Endothelial cell of umbilical vein (primary cell): ENCODE data around the gene SLC25A21. TPM values are rescaled to one million over a fixed set of nuclear protein-coding genes. Genes with fewer than 3 reads are reported as not detected.

Source experiments
- BruUV-seq: library from RNA; stranded (reverse); fragments of 400-500 nt; replicated peaks from 2 replicates; lab custom pipeline; 2021; lab: Mats Ljungman, UMichigan
- CTCF ChIA-PET: fragments of 300-600, 350-600 bp; sonication (Branson Sonifier 250); formaldehyde crosslinking; loops from one replicate; lab custom pipeline; 2021; ENCODE audit warnings: antibody characterized with exemption, inconsistent platforms; lab: Charles Lee
- POLR2A ChIA-PET: fragments of 300-600, 350-600 bp; sonication (Branson Sonifier 250); formaldehyde crosslinking; loops from one replicate; lab custom pipeline; 2021; ENCODE audit warnings: antibody characterized with exemption, inconsistent platforms; lab: Charles Lee
- DNase-seq: peaks from one replicate; pipeline ENCODE4 v3.0.0-alpha.2; 2011; ENCODE audit warnings: low read depth, low spot score
- FAIRE-seq: peaks from 2 replicates; lab custom pipeline; 2011; peaks lifted over from hg19 to GRCh38; lab: Jason Lieb, UNC
- H2AFZ ChIP-seq: 2 replicates; pipeline ENCODE4 v1.6.0; 2012; ENCODE audit warnings: low read depth, low read length, control low read depth, inconsistent platforms
- H3K27ac ChIP-seq: 2 replicates; pipeline ENCODE4 v1.5.1; 2011; ENCODE audit warnings: low read depth, mild to moderate bottlenecking, control low read depth, low read length, moderate library complexity; ENCODE audit not compliant: insufficient read depth
- H3K27me3 ChIP-seq, 2 experiments: 2 replicates each; pipeline versions ENCODE4 v1.6.0 to v1.6.1; 2011; ENCODE audit warnings: low read length in 2 of 2, mixed read lengths in 1 of 2; ENCODE audit not compliant: control insufficient read depth in 2 of 2, insufficient read depth in 2 of 2
- H3K36me3 ChIP-seq, 2 experiments: 2 replicates in 1 of 2; 3 replicates in 1 of 2; pipeline ENCODE4 v1.5.1; 2011; ENCODE audit warnings: low read length in 2 of 2, mild to moderate bottlenecking in 1 of 2, moderate library complexity in 1 of 2; ENCODE audit not compliant: control insufficient read depth in 2 of 2, insufficient read depth in 2 of 2; ENCODE audit errors: extremely low read depth in 1 of 2
- H3K4me1 ChIP-seq: 3 replicates; pipeline ENCODE4 v1.5.1; 2011; ENCODE audit warnings: mild to moderate bottlenecking, low read length; ENCODE audit not compliant: control insufficient read depth, insufficient read depth; ENCODE audit errors: extremely low read depth
- H3K4me2 ChIP-seq: 2 replicates; pipeline ENCODE4 v1.6.1; 2011; ENCODE audit warnings: low read length, control low read depth, mixed read lengths; ENCODE audit not compliant: insufficient read depth
- H3K4me3 ChIP-seq, 3 experiments: fragments of 200-600 bp in 1 of 3; sonication (generic), shearing (Covaris generic) in 1 of 3; replicated peaks in 1 of 3; 2 replicates each; pipeline ENCODE4 v1.5.1; 2011 to 2016; ENCODE audit warnings: control low read depth in 3 of 3, low read length in 3 of 3, mild to moderate bottlenecking in 2 of 3, inconsistent platforms in 1 of 3, low read depth in 1 of 3, moderate library complexity in 1 of 3; ENCODE audit not compliant: insufficient read depth in 1 of 3
- H3K79me2 ChIP-seq: 2 replicates; pipeline ENCODE4 v1.6.0; 2012; ENCODE audit warnings: low read length, inconsistent platforms; ENCODE audit not compliant: control insufficient read depth, insufficient read depth
- H3K9ac ChIP-seq: replicated peaks from 2 replicates; pipeline ENCODE3; 2011; ENCODE audit warnings: low read length, control low read depth; ENCODE audit not compliant: insufficient read depth; ENCODE audit errors: extremely low read depth
- H3K9me1 ChIP-seq: replicated peaks from 3 replicates; pipeline ENCODE4 v1.6.0; 2011; ENCODE audit warnings: mild to moderate bottlenecking, low read length; ENCODE audit not compliant: control insufficient read depth, insufficient read depth; ENCODE audit errors: extremely low read depth
- H3K9me3 ChIP-seq: replicated peaks from 2 replicates; pipeline ENCODE4 v1.5.1; 2012; ENCODE audit warnings: low read length, inconsistent platforms; ENCODE audit not compliant: control insufficient read depth, insufficient read depth
- H4K20me1 ChIP-seq: replicated peaks from 2 replicates; pipeline ENCODE3; 2011; ENCODE audit warnings: mild to moderate bottlenecking, low read length; ENCODE audit not compliant: control insufficient read depth, insufficient read depth; ENCODE audit errors: extremely low read depth
- EZH2 ChIP-seq: IDR thresholded peaks from 2 replicates; pipeline ENCODE4 v1.6.1; 2012; ENCODE audit warnings: borderline replicate concordance, low read depth, mild to moderate bottlenecking, moderate library complexity, low read length, inconsistent platforms; ENCODE audit not compliant: severe bottlenecking
- FOS ChIP-seq: IDR thresholded peaks from 2 replicates; pipeline ENCODE4 v1.6.1; 2011; ENCODE audit warnings: mild to moderate bottlenecking, low read length, moderate library complexity, borderline replicate concordance; ENCODE audit not compliant: insufficient read depth
- GATA2 ChIP-seq: IDR thresholded peaks from 2 replicates; pipeline ENCODE4 v1.7.0; 2011; ENCODE audit warnings: low read depth, mild to moderate bottlenecking, moderate library complexity, mixed read lengths, low read length; ENCODE audit not compliant: insufficient read length, insufficient read depth
- JUN ChIP-seq: IDR thresholded peaks from 2 replicates; pipeline ENCODE4 v1.6.1; 2011; ENCODE audit warnings: borderline replicate concordance, low read depth; ENCODE audit not compliant: insufficient read length, insufficient read depth
- MAX ChIP-seq: IDR thresholded peaks from 2 replicates; pipeline ENCODE4 v1.6.1; 2011; ENCODE audit not compliant: insufficient read depth, insufficient read length
- MYC ChIP-seq: IDR thresholded peaks from one replicate; pipeline ENCODE4 v1.6.1; 2011; ENCODE audit warnings: mild to moderate bottlenecking, low read depth, low read length
- POLR2A ChIP-seq: IDR thresholded peaks from 2 replicates; pipeline ENCODE4 v1.6.1; 2012; ENCODE audit warnings: low read depth, mild to moderate bottlenecking, control low read depth, low read length
- POLR2AphosphoS5 ChIP-seq: IDR thresholded peaks from 2 replicates; pipeline ENCODE4 v1.6.1; 2012; ENCODE audit warnings: low read depth, mild to moderate bottlenecking, control low read depth, low read length, moderate library complexity; ENCODE audit not compliant: insufficient read depth
- dilution Hi-C: fragments of 300-500 bp; cut with MboI; formaldehyde crosslinking; loops from one replicate; pipeline ENCODE4 v1.15.0; 2019; ENCODE audit warnings: low sequenced_read_pairs; ENCODE audit not compliant: extremely low pct_ligation_motif_present
- intact Hi-C: fragments of 100-400 bp; cut with micrococcal nuclease; formaldehyde crosslinking; loops from one replicate; pipeline ENCODE4 v1.10.0; 2022
- polyA plus RNA-seq, 4 experiments: library from polyadenylated mRNA; depleted of rRNA in 3 of 4; stranded (reverse) in 3 of 4; unstranded in 1 of 4; fragments of >200 nt; gene quantifications; 2 replicates each; pipeline versions ENCODE4 v1.2.1 to v1.2.3, GENCODE V29; 2011 to 2012; ENCODE audit warnings: missing spikeins in 1 of 4
- total RNA-seq: library from RNA; stranded (reverse); gene quantifications from 2 replicates; pipeline ENCODE4 v1.2.3, GENCODE V29; 2021
- TF ChIP-seq, protein P1 (sequence below), 2 donors: IDR thresholded peaks; 1 replicate in 1 of 2; 2 replicates in 1 of 2; pipeline ENCODE4 v1.5.1; 2011; ENCODE audit warnings: low read length in 2 of 2, mild to moderate bottlenecking in 2 of 2, moderate library complexity in 2 of 2, control low read depth in 1 of 2, inconsistent platforms in 1 of 2, low read depth in 1 of 2; ENCODE audit not compliant: insufficient read depth in 1 of 2; ENCODE audit errors: extremely low read depth in 1 of 2

The SLC25A21 gene
- total and polyA plus RNA-seq, 2 donors (not counting 3 experiments of a cell fraction or from before 2014, with no cell fraction given) = 0.98 to 1.4 TPM

- no peaks in the 10 kb centered on the region for H3K4me1 ChIP-seq
- dilution Hi-C loops (no loop called here), intact Hi-C loops (no loop called here)
- no peaks in the 10 kb centered on the region for H3K79me2 ChIP-seq
- no peak overlapping the region for H3K9ac ChIP-seq
- no peaks in the 10 kb centered on the region for H3K36me3 ChIP-seq
- H2AFZ ChIP-seq = no peak overlapping the region
- H3K27ac ChIP-seq = no peak overlapping the region
- TF ChIP-seq FOS (no peak), JUN (no peak)
- CTCF ChIA-PET = interaction anchor here (1.2 to 1.3 kb wide), 2 partner anchors 81 to 370 kb away, joined by 3 to 4 read pairs; no protein-coding TSS in a partner anchor
- peaks cover 0 to 2% of the 10 kb centered on the region in 2 experiments for H3K27me3 ChIP-seq
- no TSS peak for BruUV-seq
- no peaks in the 10 kb centered on the region for H3K9me3 ChIP-seq
- no peaks in the 10 kb centered on the region for H3K9me1 ChIP-seq
- DNase-seq = no peak
- FAIRE-seq = no peak
- H4K20me1 ChIP-seq = no peaks in the 10 kb centered on the region
- POLR2A ChIA-PET = no interaction called here
- no peak overlapping the region for H3K4me3 ChIP-seq
- no peak overlapping the region for H3K4me2 ChIP-seq
These were observed 311.6 kb downstream of the SLC25A21 start for GRCh38 chr14:36860831-36861230.

DNA sequence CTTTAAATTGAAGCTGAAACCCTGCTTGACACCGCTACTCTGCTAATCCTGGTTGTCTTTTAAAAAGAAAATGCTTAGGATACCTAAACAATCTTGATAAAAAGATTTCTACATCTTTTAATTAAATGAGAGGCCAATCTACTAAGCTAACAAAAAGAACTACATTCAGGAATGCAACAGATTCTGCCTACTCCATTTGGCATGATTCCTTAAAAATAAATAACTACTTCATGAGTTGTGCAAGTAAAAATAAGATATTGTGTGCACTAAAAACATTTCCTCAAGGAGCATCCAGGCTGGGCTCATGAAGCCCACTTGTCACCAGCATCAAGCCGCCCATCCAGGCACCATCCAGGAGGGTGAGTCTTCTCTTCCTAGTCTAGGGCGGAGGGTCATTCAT, 313.3 kb downstream of the SLC25A21 start:
- ChIA-PET POLR2A (no interaction called here), CTCF (interaction anchor here (1.3 kb wide), 1 partner anchor 291 kb away, joined by 3 read pairs; no protein-coding TSS in a partner anchor)
- H4K20me1 ChIP-seq = no peaks in the 10 kb centered on the region
- DNase-seq = no peak
- H3K4me3 ChIP-seq = no peak overlapping the region
- H3K9ac ChIP-seq = no peak overlapping the region
- H3K9me3 ChIP-seq = no peaks in the 10 kb centered on the region
- H3K9me1 ChIP-seq = no peaks in the 10 kb centered on the region
- no TSS peak for BruUV-seq
- dilution Hi-C loops (no loop called here), intact Hi-C loops (no loop called here)
- FAIRE-seq = no peak
- TF ChIP-seq MYC (no peak), GATA2 (no peak), POLR2AphosphoS5 (no peak), MAX (no peak), FOS (no peak), POLR2A (no peak), JUN (no peak), EZH2 (no peak)
- TF ChIP-seq, protein P1, sequence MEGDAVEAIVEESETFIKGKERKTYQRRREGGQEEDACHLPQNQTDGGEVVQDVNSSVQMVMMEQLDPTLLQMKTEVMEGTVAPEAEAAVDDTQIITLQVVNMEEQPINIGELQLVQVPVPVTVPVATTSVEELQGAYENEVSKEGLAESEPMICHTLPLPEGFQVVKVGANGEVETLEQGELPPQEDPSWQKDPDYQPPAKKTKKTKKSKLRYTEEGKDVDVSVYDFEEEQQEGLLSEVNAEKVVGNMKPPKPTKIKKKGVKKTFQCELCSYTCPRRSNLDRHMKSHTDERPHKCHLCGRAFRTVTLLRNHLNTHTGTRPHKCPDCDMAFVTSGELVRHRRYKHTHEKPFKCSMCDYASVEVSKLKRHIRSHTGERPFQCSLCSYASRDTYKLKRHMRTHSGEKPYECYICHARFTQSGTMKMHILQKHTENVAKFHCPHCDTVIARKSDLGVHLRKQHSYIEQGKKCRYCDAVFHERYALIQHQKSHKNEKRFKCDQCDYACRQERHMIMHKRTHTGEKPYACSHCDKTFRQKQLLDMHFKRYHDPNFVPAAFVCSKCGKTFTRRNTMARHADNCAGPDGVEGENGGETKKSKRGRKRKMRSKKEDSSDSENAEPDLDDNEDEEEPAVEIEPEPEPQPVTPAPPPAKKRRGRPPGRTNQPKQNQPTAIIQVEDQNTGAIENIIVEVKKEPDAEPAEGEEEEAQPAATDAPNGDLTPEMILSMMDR (IDR thresholded peaks at IDR 0.05; ENCODE audit: extremely low read depth in 1 of 2, insufficient read depth in 1 of 2, low read depth in 1 of 2, low read length in 2 of 2) = no peak
- no peak overlapping the region for H3K4me2 ChIP-seq
- no peak overlapping the region for H3K27ac ChIP-seq
- H3K4me1 ChIP-seq = no peaks in the 10 kb centered on the region
- peaks cover 0 to 2% of the 10 kb centered on the region in 2 experiments for H3K27me3 ChIP-seq
- H3K36me3 ChIP-seq = no peaks in the 10 kb centered on the region
- no peak overlapping the region for H2AFZ ChIP-seq
- no peaks in the 10 kb centered on the region for H3K79me2 ChIP-seq
